Measurements from ENCODE around the gene PUDP.
"Not testable (repeated sequence)": the region's sequence is repeated elsewhere in the genome, so short reads cannot be mapped to it uniquely, and the experiment has no call there.

PUDP gene

DNA sequence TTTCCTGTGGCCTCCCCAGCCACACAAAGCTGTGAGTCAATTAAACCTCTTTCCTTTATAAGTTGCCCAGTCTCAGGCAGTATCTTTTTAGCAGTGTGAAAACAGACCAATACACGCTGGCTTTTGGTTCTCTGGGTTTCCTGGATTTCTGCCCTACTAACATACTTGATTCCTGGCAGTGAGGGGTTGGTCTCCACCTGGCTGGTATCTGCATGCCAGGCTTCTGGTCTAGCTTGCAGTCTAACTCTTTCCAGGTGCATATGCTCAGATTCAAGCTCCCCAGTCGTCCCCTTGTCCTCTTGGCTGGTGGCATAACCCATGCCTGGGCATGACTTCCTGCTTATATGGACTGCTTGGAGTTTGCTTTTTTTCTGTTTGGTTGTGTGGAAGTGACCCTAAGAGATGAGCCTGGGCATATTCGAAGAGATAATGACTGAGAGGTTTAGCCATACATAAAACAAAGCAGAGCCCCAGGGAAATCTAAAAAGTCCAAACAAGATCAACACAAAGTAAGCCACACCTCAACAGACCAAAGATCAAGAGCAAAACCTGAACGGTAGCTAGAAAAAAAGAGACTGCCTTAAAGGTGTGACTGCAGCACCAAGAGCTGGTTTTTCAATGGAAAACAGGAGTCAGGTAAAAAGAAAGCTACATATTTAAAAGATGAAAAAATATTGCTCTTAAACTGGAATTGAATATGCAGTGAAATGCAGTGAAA, 102.6 kb downstream of the PUDP start:
- Histone ChIP-seq H3K27ac (ENCODE audit: poor library complexity, severe bottlenecking) (no peak overlapping the region), H3K4me3 (ENCODE audit: severe bottlenecking) (no peak overlapping the region), H3K27me3 (ENCODE audit: insufficient read depth, poor library complexity, severe bottlenecking) (no peaks in the 10 kb centered on the region), H3K36me3 (ENCODE audit: low read depth) (no peaks in the 10 kb centered on the region), H3K9me3 (ENCODE audit: severe bottlenecking) (no peaks in the 10 kb centered on the region), H3K4me1 (ENCODE audit: insufficient read depth, poor library complexity, severe bottlenecking) (peaks cover 7% of the 10 kb centered on the region)
- TF ChIP-seq, protein P1, sequence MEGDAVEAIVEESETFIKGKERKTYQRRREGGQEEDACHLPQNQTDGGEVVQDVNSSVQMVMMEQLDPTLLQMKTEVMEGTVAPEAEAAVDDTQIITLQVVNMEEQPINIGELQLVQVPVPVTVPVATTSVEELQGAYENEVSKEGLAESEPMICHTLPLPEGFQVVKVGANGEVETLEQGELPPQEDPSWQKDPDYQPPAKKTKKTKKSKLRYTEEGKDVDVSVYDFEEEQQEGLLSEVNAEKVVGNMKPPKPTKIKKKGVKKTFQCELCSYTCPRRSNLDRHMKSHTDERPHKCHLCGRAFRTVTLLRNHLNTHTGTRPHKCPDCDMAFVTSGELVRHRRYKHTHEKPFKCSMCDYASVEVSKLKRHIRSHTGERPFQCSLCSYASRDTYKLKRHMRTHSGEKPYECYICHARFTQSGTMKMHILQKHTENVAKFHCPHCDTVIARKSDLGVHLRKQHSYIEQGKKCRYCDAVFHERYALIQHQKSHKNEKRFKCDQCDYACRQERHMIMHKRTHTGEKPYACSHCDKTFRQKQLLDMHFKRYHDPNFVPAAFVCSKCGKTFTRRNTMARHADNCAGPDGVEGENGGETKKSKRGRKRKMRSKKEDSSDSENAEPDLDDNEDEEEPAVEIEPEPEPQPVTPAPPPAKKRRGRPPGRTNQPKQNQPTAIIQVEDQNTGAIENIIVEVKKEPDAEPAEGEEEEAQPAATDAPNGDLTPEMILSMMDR (IDR thresholded peaks at IDR 0.05; ENCODE audit: poor library complexity, severe bottlenecking) = no peak
- DNase-seq (ENCODE audit: low spot score) (no peak), ATAC-seq (ENCODE audit: low read depth) (no peak)

DNA sequence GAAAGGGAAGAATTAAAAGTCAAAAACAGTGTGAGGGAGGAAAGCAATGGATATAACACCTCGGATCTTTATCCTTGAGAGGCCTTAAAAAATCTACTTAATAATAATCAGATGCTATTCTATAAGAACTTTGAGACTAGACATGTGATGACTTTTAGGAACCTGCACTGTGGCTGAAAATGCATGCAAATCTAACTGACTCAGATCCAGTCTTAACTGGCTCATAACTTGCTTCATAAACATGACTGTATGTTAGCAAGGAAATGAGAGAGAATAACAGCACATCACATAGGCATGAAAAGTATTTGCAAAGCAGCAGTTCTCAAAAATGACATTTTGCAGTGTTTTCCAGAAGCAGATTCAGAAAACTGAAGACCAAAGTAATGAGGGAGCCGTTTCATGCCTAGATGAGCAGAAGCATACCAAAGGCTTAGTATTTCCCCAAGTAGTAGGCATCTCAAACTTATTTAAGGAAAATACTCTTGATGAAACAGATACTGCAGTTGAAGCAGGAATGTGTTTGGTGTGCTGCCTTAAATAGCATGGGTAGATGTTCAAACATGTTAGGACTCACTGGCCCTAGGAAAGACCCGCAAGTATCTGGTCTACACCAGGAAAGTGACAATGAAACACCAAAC, 104.0 kb downstream of the PUDP start:
- not testable (repeated sequence) for H3K4me1 ChIP-seq (ENCODE audit: insufficient read depth, poor library complexity, severe bottlenecking); H3K4me3 ChIP-seq (ENCODE audit: severe bottlenecking); H3K36me3 ChIP-seq (ENCODE audit: low read depth); DNase-seq (ENCODE audit: low spot score); H3K27me3 ChIP-seq (ENCODE audit: insufficient read depth, poor library complexity, severe bottlenecking); H3K9me3 ChIP-seq (ENCODE audit: severe bottlenecking)
- peak overlapping the region; percentile 45 for H3K27ac ChIP-seq (ENCODE audit: poor library complexity, severe bottlenecking)
- ATAC-seq (ENCODE audit: low read depth) = peak; percentile 55; the same call in 1 of the 3 replicates

DNA sequence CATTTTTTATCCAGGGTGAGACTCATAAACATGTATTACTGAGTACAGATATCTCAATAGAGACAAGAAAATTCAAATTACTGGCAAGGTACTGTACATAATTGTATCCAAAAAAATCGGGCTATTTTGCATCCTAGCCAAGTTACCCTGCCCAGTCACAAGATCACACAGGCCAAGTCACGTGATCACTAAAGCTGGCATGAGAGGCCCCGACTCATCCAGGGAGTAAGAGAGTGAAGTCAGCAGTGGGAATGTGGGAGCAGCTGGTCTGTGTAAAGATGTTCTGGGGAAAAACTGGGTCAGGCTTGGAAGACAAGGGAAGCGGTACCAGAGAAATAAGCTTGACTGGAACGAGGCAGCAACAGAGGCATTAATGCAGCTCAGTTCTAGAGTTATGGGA, 119.7 kb downstream of the PUDP start:
- no peak for ATAC-seq (ENCODE audit: low read depth)
- Histone ChIP-seq H3K27me3 (ENCODE audit: insufficient read depth, poor library complexity, severe bottlenecking) (no peaks in the 10 kb centered on the region), H3K9me3 (ENCODE audit: severe bottlenecking) (no peaks in the 10 kb centered on the region), H3K4me1 (ENCODE audit: insufficient read depth, poor library complexity, severe bottlenecking) (no peaks in the 10 kb centered on the region), H3K4me3 (ENCODE audit: severe bottlenecking) (no peak overlapping the region), H3K27ac (ENCODE audit: poor library complexity, severe bottlenecking) (no peak overlapping the region), H3K36me3 (ENCODE audit: low read depth) (no peaks in the 10 kb centered on the region)
- DNase-seq (ENCODE audit: low spot score) = no peak
- TF ChIP-seq, protein P1 (IDR thresholded peaks at IDR 0.05; ENCODE audit: poor library complexity, severe bottlenecking) = no peak

DNA sequence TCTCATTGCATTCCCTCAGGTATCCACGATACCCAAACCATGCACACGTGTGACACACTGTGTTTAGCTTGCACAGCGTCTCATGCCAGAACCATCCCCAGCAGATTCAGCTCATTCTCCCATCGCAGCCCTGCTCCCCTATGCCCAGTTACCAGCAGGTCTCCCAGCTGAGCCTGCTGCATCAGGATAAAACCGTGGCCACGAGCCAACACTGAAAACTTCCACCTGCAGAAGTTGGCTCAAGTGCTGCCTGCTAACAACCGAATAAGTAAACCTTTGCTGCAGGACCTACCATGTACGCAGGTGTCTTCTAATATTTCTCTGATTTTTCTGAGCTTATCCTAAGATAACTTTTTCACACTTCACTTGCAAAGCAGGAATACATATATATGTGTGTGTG, 120.9 kb downstream of the PUDP start:
- H3K4me3 ChIP-seq (ENCODE audit: severe bottlenecking) = no peak overlapping the region
- TF ChIP-seq, protein P1 (IDR thresholded peaks at IDR 0.05; ENCODE audit: poor library complexity, severe bottlenecking) = no peak
- H3K27me3 ChIP-seq (ENCODE audit: insufficient read depth, poor library complexity, severe bottlenecking) = no peaks in the 10 kb centered on the region
- H3K36me3 ChIP-seq (ENCODE audit: low read depth) = no peaks in the 10 kb centered on the region
- DNase-seq (ENCODE audit: low spot score) (no peak), ATAC-seq (ENCODE audit: low read depth) (no peak)
- no peak overlapping the region for H3K27ac ChIP-seq (ENCODE audit: poor library complexity, severe bottlenecking)
- H3K9me3 ChIP-seq (ENCODE audit: severe bottlenecking) = no peaks in the 10 kb centered on the region
- H3K4me1 ChIP-seq (ENCODE audit: insufficient read depth, poor library complexity, severe bottlenecking) = no peaks in the 10 kb centered on the region

DNA sequence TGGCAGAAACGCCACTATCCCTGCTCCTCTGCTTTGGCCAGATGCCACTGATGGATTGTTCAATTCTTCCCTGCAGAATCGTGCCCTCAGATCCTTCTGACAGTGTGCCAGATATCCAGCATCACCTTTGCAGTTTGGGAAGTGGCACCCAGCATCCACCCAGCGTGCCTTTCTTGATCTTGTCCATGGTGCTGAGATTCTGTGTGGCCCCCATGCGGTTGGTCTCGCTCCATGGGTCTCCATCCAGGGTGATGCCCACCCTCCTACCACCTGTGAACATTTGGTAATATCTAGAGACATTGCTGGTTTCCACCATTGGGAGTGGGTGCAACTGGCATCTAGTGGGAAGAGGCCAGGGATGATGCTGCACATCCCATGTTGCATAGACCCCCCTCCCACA, 121.6 kb downstream of the PUDP start:
- H3K4me3 ChIP-seq (ENCODE audit: severe bottlenecking); H3K27ac ChIP-seq (ENCODE audit: poor library complexity, severe bottlenecking); ATAC-seq (ENCODE audit: low read depth); DNase-seq (ENCODE audit: low spot score); H3K36me3 ChIP-seq (ENCODE audit: low read depth); H3K9me3 ChIP-seq (ENCODE audit: severe bottlenecking); H3K4me1 ChIP-seq (ENCODE audit: insufficient read depth, poor library complexity, severe bottlenecking); H3K27me3 ChIP-seq (ENCODE audit: insufficient read depth, poor library complexity, severe bottlenecking): not testable (repeated sequence)

DNA sequence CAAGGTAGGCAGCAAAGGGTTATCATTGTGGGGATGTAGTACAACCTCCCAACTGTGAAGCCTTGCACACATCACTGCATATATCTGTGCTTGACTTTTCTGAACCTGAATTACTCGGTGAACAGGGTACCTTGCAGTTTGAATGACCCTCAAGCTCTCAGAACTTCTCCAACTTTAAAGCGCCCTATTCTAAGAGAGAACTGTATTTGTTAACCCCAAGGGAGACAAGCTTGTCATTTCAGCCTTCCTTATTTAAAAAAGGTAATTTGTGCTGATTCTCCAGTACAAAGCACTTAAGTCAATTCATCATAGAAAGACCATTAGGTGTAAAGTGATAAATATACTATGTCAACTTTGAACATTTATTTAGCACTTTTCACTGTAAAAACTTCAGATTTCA, 122.5 kb downstream of the PUDP start:
- Histone ChIP-seq H3K27me3 (ENCODE audit: insufficient read depth, poor library complexity, severe bottlenecking) (no peaks in the 10 kb centered on the region), H3K36me3 (ENCODE audit: low read depth) (no peaks in the 10 kb centered on the region), H3K4me3 (ENCODE audit: severe bottlenecking) (no peak overlapping the region), H3K9me3 (ENCODE audit: severe bottlenecking) (no peaks in the 10 kb centered on the region), H3K27ac (ENCODE audit: poor library complexity, severe bottlenecking) (no peak overlapping the region), H3K4me1 (ENCODE audit: insufficient read depth, poor library complexity, severe bottlenecking) (no peaks in the 10 kb centered on the region)
- TF ChIP-seq, protein P1 (IDR thresholded peaks at IDR 0.05; ENCODE audit: poor library complexity, severe bottlenecking) = no peak
- DNase-seq (ENCODE audit: low spot score) (no peak), ATAC-seq (ENCODE audit: low read depth) (no peak)
